Occipital lobe (tissue), 2 donors: Measurements from ENCODE around the gene SRPK1. TPM values are rescaled to one million over a fixed set of nuclear protein-coding genes. Genes with fewer than 3 reads are reported as not detected.

ENCODE experiments used
- DNase-seq: peaks from one replicate; lab custom pipeline; 2025; lab: John Stamatoyannopoulos, UW
- total RNA-seq: library from RNA; depleted of rRNA; stranded (reverse); fragments of >200 nt; gene quantifications from one replicate; pipeline ENCODE4 v1.2.3, GENCODE V29; 2014

Gene SRPK1
- total RNA-seq, 1 donor from 2014 or later = 138 TPM

DNA sequence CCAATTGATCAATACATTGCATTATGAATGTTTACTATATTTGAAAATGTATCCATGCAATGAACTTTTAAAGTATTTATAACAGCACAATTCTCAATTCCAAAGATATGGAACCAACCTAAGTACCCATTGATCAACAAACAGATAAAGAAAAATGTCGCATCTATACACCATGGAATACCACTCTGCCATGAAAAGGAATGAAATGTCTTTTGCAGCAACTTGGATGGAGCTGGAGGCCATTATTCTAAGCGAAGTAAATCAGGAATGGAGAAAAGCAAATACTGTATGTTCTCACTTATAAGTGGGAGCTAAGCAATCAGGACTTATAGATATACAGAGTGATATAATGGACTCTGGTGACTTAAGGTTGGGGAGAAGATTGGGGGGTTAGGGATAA, 22.9 kb downstream of the SRPK1 start:
- no peak for DNase-seq

DNA sequence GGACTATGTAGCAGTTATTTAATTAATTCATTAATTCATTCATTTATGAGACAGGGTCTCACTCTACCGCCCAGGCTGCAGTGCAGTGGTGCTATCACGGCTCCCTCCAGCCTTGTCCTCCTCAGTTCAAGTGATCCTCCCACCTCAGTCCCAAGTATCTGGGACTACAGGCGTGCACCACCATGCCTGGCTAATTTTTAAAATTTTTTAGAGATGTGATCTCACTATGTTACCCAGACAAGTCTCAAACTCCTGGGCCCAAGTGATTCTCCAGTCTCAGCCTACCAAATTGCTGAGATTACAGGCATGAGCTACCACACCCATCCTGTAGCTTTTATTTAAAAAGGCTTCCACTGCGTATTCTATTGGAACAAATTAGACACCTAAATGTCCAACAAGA, 23.4 kb downstream of the SRPK1 start:
- no peak for DNase-seq

DNA sequence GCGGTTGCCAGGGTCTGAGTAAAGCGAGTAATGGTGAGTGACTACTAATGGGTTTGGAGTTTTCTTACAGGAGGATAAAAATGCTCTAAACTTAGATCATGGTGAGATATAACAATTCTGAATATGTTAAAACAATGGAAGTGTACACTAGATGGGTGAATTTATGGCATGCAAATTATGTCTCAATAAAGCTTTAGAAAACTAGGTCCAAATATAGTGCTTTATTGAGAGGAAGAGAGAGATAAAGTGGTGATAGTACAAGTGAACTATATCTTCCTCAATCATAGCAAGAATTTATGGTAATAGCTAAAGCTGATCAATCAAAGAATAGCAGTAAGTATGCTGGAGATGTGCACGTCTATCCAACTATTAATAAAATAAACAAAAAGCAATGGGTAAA, 23.9 kb downstream of the SRPK1 start:
- no peak for DNase-seq

DNA sequence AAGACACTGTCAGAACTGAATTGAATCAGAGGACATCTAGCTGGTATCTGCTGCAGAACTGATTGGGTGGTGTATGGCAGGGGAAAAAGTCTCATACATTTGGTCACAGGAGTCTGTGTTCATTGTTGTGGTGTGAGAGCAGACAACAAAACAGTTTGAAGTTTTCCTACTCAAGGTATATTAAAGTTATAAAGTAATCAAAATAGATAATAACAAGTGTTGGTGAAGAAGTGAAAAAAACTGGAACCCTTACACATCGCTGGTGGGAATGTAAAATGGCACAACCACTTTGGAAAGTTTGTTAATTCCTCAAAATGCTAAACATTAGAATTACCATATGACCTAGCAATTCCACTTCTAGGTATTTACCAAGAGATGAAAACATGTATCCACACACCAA, 24.7 kb downstream of the SRPK1 start:
- no peak for DNase-seq

DNA sequence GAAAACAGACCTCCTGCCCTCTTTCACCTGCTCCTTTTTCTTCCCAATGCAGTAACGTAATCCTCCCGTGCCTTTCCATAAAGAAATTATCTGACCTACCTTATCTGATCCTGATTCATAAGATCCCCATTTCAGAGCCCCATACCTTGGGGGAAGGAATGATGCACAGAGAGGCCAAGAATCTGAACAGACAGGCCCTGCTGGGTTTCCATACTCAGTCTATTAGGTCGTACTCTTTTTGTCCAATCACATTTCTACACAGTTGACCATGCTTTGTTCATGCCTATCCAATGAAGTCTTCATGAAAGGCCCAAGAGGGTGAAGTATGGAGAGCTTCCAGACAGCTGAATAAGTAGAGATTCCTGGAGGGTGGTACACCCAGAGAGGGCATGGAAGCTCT, 25.3 kb downstream of the SRPK1 start:
- no peak for DNase-seq

DNA sequence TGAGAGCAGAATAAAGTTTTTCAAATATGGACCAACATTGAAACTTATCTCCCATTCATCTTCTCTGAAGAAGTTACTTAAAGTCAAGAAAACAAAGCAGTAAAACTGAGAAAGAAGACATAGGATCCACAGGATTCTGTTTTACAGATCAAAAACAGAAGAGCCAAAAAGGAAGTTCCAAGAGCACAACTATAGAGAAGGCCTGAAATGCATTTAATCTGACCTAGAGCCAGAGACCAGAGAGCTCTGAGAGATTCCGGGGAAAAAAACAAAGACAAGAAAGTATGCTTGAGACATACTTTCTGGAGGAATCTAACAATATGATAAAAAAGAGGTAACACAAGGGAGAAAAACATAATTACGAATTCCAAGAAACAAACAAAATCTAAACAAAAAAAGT, 26.1 kb downstream of the SRPK1 start:
- DNase-seq = no peak

DNA sequence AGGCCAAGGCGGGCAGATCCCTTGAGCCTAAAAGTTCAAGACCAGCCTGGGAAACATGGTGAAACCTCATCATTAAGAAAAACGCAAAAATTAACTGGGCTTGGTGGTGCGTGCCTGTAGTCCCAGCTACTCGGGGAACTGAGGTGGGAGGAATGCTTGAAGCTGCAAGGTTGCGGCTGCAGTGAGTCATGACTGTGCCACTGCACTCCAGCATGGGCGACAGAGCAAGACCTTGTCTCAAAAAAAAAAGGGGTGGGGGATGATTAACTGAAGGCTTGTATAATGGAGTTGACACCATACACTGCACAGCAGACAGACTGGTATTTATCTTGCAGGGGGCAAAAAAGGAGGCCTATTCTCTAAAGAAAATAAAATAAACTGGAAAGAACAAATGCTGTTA, 27.7 kb downstream of the SRPK1 start:
- DNase-seq = no peak

DNA sequence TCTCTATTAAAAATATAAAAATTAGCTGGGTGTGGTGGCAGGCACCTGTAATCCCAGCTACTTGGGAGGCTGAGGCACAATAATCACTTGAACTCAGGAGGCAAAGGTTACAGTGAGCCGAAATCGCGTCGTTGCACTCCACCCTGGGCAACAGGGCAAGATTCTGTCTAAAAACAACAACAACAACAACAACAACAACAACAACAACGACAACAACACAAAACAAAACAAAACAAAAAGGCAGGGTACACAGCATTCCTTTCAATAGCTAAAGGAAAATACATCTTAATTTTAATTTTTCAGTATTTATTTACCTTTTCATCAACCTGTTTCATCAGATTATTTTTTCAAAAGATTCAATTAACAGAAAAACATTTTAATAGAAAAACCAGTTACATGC, 28.4 kb downstream of the SRPK1 start:
- no peak for DNase-seq

DNA sequence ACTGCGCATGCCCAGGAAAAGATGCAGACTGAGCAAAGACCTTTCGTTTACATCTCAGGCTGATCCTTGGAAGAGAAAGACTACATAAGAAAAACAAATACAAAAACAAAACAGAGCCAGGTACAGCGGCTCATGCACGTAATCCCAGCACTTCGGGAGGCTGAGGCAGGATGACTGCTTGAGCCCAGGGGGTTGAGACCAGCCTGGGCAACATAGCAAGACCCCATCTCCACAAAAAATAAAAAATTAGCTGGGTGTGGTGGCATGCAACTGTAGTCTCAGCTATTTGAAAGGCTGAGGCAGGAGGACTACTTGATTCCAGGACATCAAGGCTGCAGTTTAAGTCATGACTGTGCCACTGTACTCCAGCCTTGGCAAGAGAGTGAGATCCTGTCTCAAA, 41.7 kb downstream of the SRPK1 start:
- DNase-seq = no peak

DNA sequence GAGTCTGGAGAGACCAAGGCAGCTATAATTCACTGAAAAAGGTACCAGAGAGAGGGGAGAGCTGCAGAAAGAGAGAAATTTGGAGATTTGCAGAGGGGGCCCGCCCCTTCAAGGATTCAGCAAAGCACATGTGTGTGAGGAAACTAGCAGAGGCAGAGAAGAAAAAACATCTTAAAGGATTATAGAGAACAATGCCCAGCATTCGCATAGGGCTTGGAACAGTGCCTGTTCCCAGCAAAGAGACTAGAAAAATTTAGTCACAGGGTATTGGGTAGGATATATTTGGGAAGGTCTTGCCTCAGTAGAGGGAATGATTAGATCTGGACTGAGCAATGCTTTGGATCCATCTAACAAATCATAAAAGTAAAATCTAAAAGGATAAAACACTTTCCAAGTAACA, 44.0 kb downstream of the SRPK1 start:
- no peak for DNase-seq

DNA sequence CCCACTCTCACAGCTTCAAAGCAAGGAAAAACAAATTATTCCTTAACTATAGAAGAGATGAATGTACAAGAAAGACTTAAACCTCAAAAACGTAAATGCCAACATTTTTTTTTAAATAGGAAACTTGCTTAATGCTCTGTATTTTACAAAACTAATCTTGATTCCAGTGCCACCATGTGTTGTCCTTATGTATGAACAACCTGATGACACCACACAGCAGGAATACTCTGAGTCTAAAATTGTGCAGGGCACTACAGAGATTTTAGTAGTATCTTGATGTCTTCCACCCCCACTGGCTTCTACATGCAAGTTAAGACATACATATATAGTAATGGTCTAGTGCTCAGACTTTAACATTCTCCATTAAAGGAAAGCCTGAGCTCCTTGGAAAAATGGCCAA, 46.2 kb downstream of the SRPK1 start:
- DNase-seq = no peak

DNA sequence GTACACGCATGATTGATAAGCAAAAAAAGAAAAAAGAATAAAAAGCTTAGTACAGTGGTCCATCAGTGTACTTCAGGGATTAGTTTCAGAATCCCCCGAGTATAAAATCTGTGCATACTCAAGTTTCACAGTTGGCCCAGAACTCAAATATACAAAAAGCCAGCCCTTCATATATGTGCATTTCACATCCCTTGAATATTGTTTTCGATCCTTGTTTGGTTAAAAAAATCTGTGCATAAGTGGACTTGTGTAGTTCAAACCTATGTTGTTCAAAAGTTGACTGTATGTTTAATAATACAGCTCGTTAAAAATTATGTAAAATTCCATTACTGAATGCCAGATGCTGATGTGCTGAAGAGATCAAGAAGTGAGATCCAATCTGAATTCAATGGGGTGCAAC, 61.5 kb downstream of the SRPK1 start:
- DNase-seq = no peak

DNA sequence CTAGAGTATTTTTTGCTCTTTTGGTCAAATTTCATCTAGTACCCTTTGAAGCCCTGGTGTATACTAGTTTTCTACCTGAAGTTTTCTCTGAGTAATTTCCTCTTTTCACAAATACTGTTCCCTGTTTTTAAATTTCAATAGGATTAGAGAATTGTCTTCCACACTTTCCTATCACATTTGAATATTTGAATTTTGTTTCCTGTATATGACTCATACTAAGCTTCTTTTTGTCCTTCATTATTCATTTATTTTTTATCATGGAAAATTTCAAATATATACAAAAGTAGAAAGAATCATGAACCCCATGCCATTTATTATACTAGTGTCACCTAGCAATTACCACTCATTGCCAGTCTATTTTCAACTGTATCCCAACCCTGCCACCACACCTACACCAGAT, 63.0 kb downstream of the SRPK1 start:
- no peak for DNase-seq

DNA sequence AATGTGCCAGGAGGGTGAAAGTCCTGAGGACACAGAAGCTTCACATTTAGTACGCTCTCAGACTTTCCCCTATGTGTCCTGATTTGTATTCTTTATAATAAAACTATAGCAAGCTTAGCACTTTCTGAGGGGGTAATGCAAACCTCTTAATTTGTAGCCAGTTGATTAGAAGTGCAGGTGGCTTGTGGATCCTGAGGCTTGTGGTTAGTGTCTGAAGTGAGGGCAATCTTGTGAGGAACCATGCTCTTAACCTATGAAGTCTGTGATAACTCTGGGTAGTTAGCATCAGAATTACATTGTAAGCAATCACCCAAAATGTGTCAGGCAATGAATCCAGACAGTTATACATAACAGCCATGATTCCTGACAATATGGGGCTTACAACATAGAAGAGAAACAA, 64.6 kb downstream of the SRPK1 start:
- DNase-seq = no peak

DNA sequence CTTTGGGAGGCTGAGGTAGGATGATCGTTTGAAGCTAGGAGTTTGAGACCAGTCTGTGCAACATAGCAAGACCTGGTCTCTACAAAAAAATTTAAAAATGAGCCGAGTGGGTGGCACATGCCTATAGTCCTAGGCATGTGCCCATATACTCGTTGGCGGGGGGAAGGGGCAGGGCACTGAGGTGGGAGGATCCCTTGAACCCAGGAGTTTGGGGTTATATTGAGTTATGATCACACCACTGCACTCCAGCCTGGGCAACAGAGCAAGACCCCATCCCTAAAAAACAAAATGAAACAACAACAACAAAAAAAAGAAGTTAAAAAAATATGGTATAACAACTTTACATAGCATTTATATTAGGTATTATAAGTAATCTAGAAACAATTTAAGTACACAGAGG, 67.9 kb downstream of the SRPK1 start:
- no peak for DNase-seq

DNA sequence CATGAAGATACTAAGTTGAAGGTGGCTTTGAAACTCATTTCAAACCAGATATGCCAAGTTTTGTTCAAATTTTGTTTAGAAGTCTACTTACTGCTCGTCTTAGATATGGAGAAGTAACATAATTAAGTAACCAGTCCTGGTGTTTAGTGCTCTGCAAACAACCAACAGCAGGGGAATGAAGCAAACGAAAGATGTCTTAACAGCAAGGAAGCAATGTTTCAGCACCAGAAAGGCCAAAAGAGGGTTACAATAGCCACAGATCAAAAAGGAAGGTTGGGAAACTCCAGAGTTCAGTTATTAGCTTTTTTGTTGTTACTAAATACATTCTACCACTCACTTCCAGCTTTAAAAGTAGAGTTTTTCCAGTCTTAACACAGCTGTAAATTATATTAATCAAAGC, 70.7 kb downstream of the SRPK1 start:
- no peak for DNase-seq

DNA sequence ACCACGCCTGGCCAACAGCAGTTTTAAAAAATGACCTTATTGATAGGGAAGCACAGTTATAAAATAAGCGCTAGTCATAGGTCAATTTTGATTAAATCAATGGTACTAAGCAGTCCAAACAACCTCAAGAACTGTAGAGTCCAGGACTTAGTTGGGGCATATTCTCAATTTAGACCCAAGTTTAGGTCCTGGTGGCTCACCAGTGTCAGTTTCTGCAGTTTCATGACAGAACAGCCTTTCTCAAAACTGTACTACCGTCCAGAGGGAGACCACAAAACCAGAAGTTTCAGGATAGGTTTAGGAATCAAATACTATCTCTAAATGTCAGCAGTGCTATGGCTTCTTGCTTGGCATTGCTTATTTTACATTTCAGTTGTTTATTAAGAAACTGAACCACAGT, 76.6 kb downstream of the SRPK1 start:
- DNase-seq = no peak

DNA sequence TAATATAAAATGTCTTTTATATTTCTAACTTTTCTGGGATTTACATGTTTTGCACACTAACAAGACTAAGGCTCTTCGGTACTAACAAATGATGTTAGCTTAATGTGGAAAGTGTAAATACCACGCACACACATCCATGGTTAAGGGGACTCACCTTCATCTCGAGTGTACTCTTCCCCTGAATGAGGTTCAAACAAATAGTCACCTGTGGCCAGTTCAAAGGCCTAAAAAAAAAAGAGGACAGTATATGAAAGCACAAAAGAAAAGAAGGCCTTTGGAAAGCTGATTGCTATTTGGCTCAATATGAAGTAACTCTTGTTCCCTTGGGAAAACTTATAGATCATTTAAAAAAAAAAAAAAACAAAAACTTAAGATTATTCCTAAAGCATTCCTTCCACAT, 78.5 kb downstream of the SRPK1 start:
- no peak for DNase-seq

DNA sequence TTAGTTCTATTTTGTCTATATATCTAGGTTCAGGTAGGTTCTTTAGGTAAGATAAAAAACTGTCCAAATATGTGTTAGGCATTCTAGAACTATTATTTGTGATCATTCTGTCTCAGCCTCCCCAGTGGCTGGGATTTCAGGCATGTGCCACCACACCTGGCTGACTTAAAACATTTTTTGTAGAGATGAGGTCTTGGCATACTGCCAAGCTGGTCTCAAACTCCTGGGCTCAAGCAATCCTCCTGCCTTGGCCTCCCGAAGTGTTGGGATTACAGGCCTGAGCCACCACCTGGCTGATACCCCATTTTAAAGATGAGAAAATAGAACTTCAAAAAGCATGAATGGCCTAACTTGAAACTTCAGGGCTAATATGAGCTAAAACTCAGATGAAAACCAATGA, 81.9 kb downstream of the SRPK1 start:
- DNase-seq = no peak

DNA sequence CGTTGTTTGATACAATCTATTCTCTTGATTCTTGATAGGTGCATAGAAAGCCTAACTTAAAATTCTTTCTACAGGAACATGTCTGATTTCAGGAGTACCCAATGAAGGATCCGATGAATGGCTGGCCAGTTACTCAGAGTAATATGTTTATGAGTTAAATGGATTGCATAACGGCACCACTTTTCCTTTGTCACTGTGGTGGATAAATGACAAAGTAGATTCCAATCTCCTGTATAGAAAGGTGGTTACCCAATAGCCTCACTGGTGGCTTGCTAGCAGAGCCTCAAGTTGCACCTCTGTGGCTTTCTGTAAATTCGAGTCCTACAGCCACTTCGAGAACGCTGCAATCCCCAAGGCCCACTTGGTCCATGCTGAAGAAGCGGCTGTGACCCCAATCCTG, 87.4 kb downstream of the SRPK1 start:
- DNase-seq = no peak

DNA sequence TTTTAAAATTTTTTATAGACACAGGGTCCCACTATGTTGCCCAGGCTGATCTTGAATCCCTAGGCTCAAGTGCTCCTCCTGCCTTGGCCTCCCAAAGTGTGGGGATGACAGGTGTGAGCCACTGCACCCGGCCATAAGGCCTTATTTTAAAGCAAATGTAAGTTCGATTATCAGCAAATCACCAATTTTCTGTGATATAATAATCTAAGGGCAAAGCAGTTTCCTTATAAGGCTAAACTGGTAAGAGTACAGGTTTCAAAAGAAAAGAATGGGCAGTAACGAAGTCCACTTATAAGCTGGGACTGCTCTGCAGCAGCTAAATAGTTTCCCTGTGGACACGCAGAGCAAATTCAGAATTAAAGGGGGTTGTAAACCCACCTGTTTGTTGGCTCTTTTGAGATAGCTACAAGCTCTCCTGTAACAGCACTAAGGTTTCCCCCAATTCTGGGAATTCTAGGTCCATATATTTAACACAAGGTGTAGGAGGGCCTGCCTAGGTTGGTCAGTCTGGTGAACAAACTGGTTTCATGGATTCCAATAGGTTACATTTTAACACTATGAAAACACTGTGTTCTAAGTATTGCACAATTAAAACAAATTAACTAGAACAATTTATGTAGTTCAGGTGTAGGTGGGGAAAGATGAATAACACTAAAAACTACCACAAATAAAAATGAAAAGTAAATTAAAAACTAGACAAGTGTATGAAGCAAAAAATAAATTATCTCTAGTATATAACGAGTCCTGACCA, 89.5 kb downstream of the SRPK1 start:
- DNase-seq = no peak

DNA sequence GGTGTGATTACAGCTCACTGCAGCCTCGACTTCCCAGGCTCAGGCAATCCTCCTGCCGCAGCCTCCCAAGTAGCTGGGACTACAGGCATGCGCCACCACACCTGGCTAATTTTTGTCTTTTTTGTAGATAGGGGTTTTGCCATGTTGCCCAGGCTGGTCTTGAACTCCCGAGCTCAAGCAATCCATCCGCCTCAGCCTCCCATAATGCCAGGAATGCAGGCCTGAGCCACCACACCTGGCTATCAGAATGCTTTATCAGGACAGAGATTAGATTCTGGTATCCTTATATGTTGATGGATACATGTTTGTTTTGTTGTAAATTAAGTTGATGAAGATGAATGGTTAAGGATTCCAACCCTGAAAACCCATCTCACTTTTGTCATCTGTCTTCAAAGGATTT, 91.6 kb downstream of the SRPK1 start:
- no peak for DNase-seq

DNA sequence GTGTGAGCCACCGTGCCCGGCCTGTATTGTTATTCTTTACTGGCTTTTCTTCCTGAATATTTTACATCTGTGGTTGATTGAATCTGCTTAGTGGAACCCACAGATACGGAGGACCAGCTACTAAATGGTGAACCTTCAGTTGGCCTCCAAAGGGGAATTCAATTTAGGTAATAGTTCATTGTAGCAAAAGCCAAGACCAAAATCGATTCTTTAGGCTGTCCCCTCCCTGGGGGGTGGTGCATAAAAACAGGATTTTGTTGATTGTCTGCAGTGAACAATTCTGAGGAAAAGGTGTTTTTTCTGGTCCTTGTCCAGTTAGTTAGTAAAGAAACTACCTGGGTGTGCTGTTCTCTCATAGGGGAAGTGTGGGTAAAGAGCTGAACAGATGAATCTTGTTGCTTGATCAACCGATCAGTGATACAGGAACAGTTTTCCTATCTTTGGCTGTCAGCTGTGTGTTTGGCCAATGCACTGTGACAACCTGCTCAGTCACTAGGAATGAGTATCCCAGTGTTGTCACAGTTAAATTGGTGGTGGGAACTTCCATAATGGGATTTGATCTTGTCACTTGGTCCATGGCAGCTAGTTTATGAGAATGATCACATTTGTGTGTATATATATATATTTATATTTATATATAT, 96.2 kb downstream of the SRPK1 start:
- DNase-seq = no peak

DNA sequence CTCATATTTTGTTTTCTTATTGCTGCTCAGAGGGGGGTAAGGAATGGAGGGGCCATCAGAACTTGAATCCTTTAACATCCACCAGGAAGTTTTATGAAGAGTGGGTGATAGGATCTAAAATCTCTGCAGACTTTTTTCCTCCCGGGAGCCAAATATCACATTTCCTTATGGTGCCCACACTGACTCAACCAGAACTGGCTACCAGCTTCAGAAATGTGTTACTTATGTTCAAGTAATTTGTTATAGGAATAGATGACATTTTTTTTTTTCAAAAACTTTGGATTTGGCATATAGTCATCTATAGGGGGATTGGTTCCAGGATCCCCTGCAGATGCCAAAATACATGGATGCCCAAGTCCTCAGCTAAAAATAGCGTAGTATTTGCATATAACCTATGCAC, 97.3 kb downstream of the SRPK1 start:
- no peak for DNase-seq
